COLO829 (cell line): ENCODE results near the gene SMPD3.

ENCODE experiments used
- DNase-seq: peaks from one replicate; pipeline ENCODE4 v3.0.0; 2012; ENCODE audit warnings: low spot score

SMPD3 gene

DNA sequence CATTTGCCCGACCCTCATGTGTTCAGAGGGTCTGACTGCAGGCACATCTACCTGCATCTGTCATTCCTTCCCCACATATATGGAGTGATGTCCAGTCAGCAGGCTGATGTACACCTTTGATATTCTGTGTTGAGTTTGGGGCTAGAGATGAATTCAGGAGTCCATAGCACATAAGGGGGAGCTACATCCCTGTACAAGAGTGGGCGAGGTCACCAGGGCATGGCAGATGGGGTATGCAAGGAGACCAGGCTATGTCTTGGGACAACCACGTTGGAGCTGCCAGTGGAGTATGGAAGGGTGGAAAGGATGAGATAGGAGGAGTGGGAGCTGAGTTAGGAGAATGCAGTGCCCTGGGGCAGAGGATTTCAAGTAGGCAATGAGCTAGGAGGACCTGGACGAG lies 15.0 kb downstream of the SMPD3 start:
- DNase-seq, result no peak

DNA sequence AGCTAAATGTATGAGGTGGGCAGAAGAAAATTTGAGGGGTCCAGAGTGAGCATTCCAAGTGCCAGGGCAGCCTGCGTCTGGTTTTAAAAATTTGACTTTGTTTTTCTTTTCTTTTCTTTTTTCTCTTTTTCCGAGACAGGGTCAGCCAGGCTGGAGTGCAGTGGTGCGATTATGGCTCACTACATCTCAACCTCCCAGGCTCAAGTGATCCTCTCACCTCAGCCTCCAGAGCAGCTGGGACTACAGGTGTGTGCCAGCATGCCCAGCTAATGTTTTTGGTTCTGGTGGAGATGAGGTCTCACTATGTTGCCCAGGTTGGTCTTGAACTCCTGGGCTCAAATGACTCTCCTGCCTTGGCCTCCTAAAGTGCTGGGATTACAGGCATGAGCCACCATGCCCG lies 15.6 kb downstream of the SMPD3 start:
- DNase-seq, result no peak

DNA sequence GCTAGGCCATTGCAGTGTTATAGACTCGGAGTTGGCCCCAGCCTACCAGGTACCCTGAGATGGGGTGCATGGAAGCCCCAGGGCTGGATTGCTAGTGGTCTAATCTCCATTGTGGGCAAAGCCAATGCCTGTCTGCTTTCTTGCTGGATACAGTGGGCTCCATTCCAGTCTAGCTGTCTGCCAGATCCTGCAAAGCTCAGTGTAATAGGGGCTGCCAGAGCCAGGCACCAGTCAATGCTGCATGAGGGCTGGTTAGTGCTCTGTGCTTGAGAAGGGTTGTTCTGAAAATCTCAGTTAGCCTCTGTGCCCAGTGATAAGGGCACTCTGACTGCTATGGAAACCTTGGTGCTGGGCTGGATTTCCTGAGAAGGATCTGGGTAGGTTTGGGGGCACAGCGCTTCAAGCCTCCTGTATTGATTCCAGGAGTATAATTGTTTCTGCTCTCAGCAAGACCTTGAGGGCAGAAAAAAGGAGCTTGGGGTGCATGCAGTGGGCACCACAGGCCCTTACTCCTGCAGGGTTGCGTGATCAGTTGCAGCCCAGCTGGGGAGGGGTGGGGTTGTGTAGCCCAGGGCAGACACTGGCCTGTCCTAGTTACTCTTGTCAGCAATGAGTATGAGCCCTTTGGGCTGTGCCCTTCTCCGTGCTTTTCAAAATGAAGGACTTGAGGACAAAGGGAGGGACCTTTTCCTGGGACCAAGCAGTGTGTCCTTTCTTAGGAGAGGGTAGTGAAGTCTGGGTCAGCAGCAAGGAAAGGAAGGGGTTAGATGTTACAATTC lies 19.0 kb downstream of the SMPD3 start:
- no peak for DNase-seq

DNA sequence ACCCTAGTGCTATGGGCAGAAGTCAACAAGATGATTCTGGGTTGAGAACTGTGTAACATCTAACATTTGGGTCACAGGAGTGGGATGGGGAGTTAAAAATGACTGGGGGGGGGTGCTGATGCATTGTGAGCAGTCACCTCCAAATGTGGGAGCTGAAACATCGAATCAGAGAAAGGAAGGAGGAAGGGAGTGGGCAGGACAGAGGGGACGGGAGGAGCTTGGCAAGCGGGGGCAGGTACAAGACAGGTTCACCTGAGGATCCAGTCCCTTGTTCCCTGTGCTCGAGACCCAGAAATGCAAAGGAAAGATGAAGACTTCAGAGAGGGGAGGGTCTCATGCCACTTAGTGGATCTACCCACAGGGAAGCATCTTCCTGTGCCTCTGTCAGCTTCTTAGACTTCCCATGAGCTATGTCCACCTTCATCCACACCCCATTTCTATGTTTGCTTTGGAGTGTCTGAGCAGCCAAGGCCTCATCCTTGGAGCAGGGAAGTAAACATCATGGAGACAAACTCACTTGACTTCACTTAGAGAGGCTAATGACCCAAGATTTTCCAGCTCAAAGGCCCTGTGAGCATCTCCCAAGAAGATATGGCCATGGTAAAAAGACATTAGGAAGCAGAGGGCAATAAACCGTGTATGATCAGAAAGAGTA lies 20.5 kb downstream of the SMPD3 start:
- DNase-seq, result no peak

DNA sequence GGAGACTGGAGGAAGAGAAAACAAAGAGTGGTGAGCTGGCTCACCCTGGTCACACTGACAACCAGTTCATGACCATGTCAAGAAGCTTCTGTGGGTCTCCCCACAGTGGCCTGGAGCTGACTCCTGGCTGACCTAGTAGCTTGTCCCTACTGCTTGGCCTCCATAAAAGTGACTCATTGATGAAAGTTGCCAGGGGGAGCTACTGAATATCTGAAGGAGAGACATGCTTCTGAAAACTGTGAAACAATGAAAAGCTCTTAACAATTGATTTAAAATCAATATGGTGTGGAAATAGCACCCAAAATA lies 22.0 kb downstream of the SMPD3 start:
- no peak for DNase-seq

DNA sequence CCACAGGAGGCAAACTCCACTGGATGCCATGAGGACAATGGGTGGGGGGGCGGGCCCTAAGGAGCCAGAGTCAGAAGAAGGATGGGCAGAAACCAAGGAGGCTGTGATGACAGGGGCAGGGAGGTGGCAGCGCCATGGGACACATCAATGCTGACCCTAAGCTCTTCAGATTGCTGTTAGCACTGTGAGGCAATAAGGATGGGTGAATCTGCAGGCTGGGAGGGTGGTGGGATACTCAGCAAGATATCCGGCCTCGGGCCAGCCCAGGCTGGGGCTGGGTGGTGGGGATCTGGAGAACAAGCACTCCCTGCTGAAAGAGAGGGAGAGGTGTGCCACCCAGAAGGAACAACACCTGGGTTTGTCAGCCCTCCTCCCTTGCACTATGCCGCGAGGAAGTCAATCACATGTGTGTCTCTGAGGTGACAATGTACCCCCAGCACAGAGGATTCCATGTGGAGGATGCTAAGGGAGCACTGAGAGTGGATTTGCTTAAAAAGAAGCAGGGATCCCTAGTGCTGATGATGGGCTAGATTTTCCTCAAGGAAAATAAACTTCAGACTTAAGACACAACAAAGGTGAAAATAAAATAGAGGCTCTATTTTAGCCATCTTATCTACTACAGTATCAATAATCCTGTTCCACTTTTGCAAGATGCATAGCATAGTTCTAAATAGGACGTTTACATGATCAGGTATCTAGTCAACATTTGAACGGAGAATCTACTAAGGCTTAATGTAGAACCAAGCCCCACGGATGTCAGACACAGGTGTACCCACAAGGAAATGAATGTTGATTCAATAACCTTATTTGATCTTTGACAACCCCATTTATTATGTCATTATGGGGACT lies 22.6 kb downstream of the SMPD3 start:
- no peak for DNase-seq

DNA sequence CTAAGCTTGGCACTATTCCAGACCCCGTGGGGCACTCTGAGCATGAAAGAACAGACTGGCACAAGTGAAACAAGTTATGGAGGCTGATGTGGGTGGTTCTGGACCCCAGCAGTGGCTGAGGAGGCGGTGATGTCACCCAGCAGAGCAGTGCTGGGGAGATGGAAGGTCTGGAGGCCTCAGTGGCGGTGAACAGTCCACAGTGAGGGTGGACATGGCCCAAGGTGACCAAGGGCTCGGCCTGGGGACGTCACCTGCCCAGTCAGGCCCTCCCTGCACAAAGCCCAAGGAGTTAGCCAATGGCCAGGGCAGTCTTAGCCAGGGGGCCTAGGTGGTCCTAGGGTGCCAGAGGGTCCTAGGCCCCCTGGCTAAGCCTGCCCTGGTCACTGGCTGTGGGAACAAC lies 24.5 kb downstream of the SMPD3 start:
- DNase-seq, result no peak

DNA sequence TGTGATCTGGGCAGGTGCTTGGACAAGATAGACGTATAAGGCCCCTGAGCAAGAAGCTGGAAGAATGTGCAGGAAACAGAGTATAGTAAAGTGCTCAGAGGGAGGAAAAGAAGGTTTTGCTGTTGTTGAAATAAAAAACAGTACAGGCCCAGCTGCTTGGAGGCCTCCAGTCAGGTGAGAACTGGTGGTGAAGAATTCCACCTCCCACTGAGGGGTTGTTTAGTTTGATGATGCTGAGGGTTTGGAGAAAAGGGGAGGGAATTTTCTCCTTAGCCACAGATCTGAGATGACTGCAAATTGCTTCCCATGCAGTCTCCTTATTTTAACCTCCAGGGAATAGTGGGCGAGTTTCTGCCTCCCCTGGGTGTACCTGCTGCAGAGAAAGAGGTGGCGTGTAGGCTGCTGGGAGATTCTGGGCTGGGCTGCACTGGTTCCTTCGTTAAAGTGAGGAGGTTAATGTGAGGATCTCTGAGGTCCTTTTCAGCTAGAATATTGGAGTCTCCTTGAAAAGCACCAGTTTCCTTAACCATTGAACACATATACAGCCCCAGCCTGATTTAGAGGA lies 25.8 kb downstream of the SMPD3 start:
- DNase-seq, result no peak

DNA sequence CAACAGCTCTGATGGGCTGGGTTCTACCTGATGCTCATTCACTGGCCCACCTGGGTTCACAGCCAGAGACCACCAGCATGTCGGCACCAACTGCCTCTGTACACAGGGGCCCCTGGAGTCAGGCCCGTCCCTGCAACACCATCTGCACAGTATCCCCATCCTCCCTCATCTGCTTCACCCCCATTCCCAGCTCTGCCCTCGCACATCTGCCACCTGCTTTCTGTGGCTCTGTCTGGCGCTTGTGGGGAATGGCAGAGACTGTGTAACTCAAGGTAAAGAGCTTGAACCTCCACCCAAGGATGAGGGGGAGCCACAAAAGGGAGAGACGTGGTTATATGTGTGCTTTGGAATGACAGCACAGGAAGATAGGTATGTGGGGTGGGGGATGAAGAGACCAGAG lies 27.2 kb downstream of the SMPD3 start:
- DNase-seq, result no peak

DNA sequence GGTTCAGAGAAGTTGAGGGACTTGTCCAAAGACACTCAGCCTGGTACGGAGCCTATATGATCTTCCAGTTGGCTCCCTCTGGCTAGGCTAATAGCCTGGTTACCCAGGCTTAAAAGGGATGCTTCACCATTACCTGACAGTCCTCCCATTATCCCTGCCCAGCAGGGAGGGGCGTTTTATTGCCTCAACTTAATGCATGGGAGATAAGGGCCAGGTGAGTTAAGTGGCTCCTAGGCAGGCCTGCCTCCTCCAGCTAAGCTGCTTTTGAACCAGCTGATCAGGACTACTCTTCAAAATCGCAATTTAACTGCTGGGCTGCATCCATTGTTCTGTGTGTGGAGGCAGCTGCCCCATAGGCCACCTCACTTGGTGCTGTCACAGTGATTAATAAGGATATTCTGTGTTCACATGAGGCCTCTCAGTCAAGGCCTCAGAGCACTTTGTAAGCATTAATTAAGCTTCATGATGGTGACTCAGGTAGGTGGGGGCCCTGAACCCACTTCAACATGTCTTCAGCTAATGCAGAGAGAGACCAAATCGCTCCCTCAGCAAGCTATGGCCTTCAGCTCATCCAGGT lies 27.9 kb downstream of the SMPD3 start:
- no peak for DNase-seq

DNA sequence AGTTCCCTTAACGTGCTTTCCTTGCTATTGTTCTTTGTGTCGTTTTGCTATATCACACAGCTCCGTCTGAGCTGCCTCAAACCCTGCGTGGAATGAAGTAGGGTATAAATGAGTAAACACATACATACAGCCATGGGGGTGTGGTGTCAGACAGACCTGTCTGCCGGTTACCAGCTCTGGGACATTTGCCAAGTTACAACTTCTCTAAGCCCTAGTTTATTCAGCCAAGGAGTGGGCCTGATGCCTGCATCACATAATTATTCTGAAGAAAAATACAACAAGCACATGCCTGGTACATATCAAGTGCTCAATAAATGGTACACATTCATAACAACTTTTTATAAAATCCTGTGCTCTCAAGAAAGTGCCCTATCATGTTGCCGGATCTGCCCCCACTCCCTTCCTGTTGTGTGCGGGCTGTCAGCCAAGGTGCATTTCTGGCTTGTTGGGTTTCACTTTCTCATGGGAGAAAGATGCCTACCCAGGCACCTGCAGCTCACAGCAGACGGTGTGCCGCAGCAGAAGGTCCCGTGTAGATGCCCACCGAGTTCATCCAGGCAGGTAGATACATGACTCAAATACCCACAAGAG lies 30.5 kb downstream of the SMPD3 start:
- DNase-seq, result no peak

DNA sequence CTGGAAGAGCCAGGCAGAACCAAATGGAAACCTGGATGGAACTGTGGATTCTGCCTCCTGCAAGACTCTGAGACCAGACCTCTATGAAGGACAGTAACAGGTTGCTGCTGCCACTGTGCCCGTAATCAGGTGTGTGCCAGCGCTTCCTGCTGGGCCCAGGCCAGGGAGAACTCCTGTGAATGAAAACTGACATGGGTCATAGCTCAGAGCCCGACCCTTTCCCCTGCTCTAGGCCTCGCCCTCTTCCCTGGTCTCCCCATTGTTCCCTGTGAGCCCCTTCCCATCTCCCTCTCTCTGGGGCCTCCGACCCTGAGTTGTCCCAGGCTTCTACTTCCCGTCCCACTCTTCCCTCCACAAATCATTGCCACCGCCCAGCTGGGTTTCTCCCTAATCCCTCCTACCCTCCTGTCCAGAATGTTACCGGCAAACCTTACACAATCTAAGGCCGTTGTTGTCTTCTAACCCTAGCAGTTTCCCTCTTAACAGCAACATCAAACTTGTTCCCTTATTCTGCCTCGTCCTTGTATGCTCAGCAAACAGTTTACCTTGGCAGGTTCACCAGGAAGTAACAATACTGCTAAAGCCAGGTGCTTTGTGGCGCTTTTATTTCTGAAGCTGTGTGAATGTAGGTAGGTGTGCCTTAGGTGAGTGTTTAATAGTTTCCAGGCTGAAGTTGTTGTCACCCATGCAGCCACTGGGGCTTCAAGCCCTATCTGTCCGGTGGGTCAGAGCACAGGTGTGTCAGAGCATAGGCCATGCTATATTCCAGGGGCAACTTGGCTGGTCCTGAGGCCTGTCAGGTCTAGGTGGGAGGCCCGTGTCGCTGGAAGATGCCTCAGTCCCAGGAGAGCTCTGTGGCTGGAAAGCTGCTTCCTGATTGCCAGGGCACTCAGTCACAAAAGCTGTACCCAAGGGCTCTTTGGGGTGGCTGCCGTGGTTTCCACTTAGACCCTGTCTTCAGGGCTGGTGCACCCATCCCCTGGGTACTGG lies 32.0 kb downstream of the SMPD3 start:
- DNase-seq, result no peak

DNA sequence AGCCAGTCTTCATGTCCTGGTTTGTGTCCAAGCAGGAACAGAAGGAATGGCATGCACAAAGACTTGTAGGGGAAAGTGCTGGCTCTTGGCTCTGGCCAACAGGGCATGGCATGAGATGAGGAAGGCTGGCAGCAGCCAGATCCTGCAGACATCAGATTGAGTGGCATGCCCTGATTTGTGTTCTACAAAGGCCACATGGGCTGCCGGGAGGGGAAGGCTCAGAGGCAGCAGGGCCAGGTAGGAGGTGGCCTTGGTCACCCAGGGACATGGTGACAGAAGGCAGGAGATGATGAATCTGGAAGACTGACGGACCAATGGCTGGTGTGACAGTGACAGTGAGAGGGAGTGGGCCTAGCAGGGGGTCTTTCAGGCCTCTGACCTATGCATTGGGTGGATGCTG lies 33.7 kb downstream of the SMPD3 start:
- DNase-seq, result no peak

DNA sequence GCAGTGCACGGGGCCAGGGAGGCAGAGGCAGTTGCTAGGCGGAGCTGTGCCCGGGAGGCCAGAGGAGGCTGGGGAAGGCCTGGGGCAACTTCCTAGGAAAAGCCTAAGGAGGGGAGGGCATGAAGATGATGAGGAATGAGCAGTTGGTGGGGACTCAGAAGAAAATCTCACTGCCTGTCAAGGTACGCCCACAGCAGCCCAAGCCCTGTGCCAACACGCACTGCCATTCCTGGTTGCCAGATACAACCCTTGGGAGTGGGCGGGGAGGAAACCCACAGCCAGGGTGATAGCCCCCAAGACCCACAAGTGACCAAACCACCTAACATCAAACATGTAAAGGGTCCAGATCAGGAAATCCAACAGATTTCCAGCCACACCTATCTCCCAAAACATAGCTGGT lies 36.2 kb downstream of the SMPD3 start:
- no peak for DNase-seq

DNA sequence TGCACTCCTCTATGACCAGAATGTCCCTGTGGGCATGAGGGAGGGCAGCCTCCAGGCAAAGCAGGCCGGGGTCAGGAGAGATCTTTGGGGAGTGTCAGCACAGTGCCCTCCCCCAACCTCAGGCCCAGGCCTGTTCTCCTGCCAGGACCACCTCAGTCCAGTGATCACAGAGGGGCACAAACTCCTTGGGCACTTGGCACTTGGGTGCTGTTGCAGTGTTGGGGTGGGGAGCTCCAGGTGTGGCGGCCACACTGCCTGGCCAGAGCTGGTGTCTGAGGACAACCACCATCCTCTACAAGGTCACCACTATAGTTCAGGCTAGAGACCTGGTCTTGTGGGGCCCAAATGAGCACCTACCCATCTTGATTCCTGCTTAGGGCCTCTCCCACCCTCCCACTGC lies 37.2 kb downstream of the SMPD3 start:
- DNase-seq, result no peak

DNA sequence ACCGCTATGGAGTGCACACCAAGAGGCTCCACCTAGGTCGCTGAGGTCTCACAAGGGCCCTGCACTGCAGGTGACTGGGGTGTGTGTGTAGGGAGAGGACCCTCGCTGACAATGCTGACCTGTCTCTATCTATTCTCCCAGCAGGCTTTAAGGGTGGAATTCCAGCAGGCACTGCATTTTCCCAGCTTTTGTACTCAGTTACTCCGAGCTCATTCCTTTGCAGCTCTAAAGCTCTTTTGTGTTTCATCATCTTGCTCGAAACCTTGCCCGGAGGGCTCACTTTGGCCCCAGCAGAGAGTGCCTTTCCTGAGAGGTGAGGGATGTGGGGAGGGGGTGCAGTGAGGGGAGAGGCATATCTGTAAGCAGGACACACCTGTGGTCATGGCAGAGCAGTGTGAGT lies 39.3 kb downstream of the SMPD3 start:
- DNase-seq, result no peak

DNA sequence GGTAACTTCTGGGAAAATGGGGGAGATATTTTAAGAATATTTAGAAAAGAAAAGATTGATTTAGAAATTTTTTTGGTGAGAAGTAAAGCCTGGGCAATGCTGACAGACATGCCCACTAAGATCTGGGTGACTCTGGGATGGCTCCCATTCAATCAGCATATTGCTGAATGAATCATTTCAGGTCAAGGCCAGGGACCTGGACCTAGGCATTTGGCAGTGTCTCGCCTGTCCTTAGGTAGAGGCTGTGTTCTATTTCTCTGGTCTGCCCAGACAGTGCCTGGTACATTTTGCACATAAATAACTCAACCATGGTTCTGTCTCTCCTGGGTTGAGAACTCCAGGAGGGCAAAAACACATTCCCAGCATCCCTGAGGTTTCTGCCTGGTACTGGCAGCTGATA lies 39.9 kb downstream of the SMPD3 start:
- no peak for DNase-seq

DNA sequence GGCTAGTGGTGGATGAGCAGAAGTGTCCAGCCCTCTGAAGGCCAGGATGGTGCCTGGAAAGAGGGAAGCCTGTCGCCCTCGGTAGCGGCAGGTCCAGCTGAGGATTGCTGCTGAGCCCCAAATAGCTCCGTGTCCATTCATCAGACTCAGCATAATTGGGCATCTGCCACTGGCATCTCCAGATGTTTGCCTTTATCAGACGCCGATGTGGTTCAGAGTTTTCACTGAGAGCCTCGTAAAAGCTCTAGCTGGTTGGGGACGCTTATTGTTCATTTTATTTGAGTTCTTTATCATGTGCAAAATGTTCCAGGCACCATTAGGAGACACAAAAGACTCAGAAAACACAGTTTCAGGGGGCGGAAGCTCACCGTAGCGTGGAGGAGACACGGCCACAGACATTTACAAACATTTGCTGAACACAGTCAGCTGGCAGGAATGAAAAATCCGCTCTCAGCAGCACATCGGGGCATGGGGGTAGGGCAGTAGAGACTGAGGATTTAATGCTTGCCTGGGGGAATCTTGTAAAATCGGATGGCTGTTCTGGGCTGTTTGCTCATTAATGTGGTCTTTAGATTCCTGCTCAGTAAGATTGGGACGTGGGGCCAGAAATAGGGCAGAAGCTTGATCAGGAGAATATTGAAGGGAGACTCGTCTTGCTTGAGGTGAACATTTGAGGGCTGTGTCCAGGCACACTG lies 41.7 kb downstream of the SMPD3 start:
- DNase-seq, result no peak

DNA sequence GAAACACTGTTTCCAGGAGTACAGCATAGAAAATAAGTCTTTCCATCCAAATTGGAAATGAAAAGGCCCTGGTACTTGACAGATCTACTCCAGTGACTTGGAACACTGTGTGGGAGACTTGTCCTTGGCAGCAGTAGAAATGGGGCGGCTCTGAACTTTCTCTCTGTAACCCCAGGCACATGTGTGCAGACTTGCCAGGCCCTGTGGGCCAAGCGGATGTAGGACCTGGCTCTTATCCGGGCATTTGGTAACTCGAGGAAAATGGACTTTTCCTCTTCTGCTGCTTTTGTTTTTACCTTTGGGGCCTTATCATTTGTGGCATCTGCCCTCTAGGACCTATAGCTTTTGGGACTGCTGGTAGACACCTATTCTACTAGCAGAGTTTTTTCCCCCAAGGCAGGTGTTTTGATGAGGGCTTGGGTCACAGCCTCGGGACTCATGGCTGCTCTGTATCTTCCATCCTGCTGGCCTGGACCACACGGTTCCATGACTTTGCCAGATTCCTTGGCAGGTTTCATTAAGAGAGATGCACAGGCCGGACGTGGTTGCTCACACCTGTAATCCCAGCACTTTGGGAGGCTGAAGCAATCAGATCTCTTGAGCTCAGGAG lies 43.5 kb downstream of the SMPD3 start:
- no peak for DNase-seq

DNA sequence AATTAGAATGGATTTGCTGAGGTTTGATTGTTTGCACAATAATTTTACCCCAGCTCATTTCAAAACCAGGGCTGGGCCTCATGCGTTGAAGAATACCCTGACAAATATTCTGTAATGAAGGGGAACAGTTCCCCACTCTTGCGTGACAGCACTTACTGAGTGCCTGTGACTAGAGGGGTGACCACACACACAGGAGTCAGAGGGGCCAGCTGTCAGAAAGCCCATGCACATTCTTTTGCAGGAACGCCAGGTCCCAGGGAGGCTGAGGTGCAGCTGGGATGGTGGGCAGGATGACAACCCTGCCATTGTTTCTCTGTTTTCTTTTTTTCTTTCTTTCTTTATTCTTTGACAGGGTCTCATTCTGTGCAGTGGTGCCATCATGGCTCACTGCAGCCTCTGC lies 44.6 kb downstream of the SMPD3 start:
- no peak for DNase-seq
